GM18951 (cell line): ENCODE data around the gene CARM1.

Source experiments
- POLR2A ChIP-seq: IDR thresholded peaks from 4 replicates; pipeline ENCODE4 v1.6.1; 2011; ENCODE audit warnings: mild to moderate bottlenecking; ENCODE audit not compliant: insufficient read length, insufficient read depth; ENCODE audit errors: extremely low read depth
- in situ Hi-C: fragments of 300-500 bp; cut with MboI; formaldehyde crosslinking; loops from one replicate; pipeline ENCODE4 v1.12.0; 2022; ENCODE audit warnings: low sequenced_read_pairs, mixed read lengths, inconsistent platforms; ENCODE audit not compliant: unreplicated experiment

CARM1 gene

GRCh38 chr19:10891405-10892086 lies 20.2 kb downstream of the CARM1 start:
- no peak for TF ChIP-seq POLR2A
- in situ Hi-C loops, result no loop called here

GRCh38 chr19:10892256-10892655 lies 20.9 kb downstream of the CARM1 start:
- in situ Hi-C loops, result no loop called here
- TF ChIP-seq POLR2A, result no peak

- in situ Hi-C loops, result no loop called here
- TF ChIP-seq POLR2A, result no peak
These were observed 23.5 kb downstream of the CARM1 start for GRCh38 chr19:10894911-10895213.

GRCh38 chr19:10895363-10895762 lies 24.0 kb downstream of the CARM1 start:
- in situ Hi-C loops, result no loop called here
- no peak for TF ChIP-seq POLR2A

- in situ Hi-C loops, result no loop called here
- TF ChIP-seq POLR2A, result no peak
These were observed 24.6 kb downstream of the CARM1 start for GRCh38 chr19:10895920-10896319.

- TF ChIP-seq POLR2A, result no peak
- in situ Hi-C loops, result no loop called here
These were observed 25.6 kb downstream of the CARM1 start for GRCh38 chr19:10896851-10897526.

GRCh38 chr19:10898633-10899032 lies 27.3 kb downstream of the CARM1 start:
- no peak for TF ChIP-seq POLR2A
- in situ Hi-C loops, result no loop called here

GRCh38 chr19:10899151-10899653 lies 27.8 kb downstream of the CARM1 start:
- in situ Hi-C loops, result no loop called here
- TF ChIP-seq POLR2A, result no peak

GRCh38 chr19:10907925-10908324 lies 36.6 kb downstream of the CARM1 start:
- in situ Hi-C loops, result no loop called here
- no peak for TF ChIP-seq POLR2A

GRCh38 chr19:10908380-10908960 lies 37.1 kb downstream of the CARM1 start:
- TF ChIP-seq POLR2A, result no peak
- in situ Hi-C loops, result no loop called here

GRCh38 chr19:10911579-10912363 lies 40.4 kb downstream of the CARM1 start:
- in situ Hi-C loops, result no loop called here
- TF ChIP-seq POLR2A, result no peak

GRCh38 chr19:10912619-10913018 lies 41.3 kb downstream of the CARM1 start:
- no peak for TF ChIP-seq POLR2A
- in situ Hi-C loops, result no loop called here

GRCh38 chr19:10913716-10914340 lies 42.5 kb downstream of the CARM1 start:
- TF ChIP-seq POLR2A, result no peak
- in situ Hi-C loops, result no loop called here
